ENCODE data around the gene LRRTM2. TPM values are rescaled to one million over a fixed set of nuclear protein-coding genes. Genes with fewer than 3 reads are reported as not detected.
"Not testable (repeated sequence)": the region's sequence is repeated elsewhere in the genome, so short reads cannot be mapped to it uniquely, and the experiment has no call there.

Gene LRRTM2
- total RNA-seq, 1 donor from 2014 or later, result not detected

DNA sequence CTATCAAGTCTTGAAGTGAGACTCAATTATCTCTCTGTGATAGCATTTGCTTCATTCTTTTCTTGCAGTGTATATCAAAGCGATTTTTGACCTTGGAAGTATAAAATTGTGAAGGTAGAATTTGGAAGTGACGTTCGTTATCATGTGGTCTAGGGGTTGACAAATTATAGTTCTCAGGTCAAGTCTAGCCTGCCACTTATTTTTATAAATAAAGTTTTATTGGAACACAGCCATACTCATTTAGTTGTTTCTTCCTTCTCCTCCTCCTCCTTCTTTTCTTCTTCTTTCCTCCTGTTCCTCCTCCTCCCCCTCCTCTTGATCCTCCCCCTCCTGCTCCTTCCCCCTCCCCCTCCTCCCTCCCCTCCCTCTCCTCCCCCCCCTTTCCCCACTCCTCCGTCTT is 38.0 kb downstream of the LRRTM2 start:
- DNase-seq (ENCODE audit: low spot score), result no peak

DNA sequence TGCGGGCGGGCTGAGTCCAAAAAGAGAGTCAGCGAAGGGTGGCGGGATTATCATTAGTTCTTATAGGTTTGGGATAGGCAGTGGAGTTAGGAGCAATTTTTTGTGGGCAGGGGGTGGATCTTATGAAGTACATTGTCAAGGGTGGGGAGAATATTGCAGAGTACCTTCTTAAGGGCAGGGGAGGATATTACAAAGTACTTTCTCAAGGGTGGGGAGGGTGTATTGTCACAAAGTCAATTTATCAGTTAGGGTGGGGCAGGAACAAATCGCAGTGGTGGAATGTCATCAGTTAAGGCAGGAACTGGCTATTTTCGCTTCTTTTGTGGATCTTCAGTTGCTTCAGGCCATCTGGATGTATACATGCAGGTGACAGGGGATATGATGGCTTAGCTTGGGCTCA is 40.3 kb downstream of the LRRTM2 start:
- not testable (repeated sequence) for DNase-seq (ENCODE audit: low spot score)

DNA sequence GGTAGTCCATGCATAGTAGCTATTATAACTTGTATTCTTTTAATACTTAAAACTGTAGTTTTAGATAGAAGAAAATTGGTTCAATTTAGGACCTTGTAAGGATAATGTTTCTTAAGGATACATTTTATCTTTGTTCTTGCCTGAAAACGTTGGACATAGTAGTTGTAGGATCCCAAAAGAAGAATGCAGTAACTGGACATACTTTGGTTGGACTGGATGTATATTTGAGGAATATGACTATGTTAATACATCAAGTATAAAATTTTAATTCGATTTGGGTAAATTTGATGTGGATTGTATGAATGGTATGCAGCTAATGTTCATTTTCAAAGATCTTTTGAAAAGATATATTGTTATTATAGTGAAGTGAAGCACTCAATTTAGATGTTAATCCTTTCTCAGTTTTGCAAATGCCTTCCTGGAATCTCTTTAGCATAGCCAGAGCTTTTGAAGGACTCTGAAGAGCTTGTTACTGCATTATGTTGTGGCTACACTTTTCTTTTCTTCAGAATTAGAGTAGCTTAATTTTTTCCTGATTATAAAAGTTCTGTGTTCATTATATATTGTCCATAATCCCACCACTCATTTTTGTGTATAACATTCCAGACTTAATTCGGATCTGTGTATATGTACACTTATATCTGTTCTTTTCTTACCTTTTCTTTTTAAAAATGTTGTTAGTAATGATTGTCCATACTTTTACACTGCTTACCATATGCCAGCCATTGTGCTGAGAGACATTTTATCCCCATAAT is 41.2 kb downstream of the LRRTM2 start:
- DNase-seq (ENCODE audit: low spot score), result no peak

DNA sequence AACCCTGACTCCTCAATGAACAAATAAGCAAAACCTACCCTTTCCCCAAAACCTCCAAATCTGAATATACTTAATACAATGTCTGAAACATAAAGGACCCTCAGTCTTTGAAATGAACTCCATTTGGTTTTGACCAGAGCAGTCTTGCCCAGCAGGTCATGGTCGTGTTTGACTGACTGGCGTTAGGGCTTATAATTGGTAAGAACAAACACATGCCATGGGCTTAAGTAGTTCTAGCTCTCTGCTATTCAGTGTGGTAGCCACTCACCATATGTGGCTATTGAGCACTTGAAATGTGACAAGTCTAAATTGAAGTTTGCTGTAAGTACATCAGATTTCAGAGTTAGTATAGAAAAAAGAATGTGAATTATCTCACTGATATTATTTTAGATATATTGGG is 42.1 kb downstream of the LRRTM2 start:
- no peak for DNase-seq (ENCODE audit: low spot score)

DNA sequence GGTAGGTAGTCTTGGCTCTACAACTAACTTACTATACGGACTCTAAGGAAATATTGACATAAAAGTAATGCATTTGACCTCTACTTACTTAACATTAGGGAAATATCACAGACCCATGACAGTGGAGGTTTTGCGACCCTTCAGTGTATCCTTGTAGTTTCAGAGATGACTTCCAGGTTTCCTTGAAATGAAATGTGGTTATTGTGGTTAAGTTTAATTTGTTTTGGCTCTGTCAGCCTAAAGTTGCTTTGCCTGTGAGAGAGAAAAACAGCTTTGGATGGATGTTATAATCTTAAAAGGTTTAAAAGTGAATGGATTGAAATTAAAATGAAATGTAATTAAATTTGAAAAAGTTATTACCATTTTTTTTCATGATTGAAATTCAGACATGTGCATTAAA is 42.9 kb downstream of the LRRTM2 start:
- no peak for DNase-seq (ENCODE audit: low spot score)

DNA sequence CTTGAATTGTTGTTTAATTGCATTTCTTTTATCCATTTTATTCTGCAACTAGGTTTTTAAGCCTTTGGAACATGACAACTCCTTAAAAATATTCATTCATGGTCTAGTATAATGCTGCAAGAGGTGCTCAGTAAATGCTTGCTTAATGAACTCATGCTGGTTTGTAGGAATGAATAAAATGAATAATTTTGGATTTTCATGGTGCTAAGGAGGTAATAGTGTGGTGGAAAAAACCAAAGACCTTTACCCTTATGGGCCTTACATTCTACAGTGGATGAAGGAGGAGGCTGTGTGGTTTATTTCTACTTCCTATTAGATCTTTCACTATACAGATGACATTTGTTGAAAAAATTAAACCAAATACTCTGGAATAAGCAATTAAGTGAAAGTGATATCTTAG is 43.4 kb downstream of the LRRTM2 start:
- no peak for DNase-seq (ENCODE audit: low spot score)

DNA sequence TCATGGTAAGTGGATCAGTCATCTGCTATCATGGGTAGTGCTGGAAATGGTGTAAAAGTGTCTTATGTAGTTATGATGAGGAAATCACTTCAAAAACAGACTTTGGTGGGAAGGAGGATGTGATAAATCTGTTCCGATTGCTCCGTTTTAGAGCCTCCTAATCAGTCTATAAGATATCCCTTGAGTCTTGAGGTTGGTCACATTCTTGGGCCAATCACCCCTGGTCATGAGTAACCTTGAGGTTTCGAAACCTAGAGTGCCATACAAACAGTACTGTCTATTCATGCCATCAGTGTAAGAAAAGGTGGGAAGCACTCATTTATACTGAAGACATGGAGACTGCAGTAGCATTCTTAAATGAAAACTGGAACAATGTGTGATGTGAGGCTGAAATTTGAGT is 45.8 kb downstream of the LRRTM2 start:
- DNase-seq (ENCODE audit: low spot score), result no peak

DNA sequence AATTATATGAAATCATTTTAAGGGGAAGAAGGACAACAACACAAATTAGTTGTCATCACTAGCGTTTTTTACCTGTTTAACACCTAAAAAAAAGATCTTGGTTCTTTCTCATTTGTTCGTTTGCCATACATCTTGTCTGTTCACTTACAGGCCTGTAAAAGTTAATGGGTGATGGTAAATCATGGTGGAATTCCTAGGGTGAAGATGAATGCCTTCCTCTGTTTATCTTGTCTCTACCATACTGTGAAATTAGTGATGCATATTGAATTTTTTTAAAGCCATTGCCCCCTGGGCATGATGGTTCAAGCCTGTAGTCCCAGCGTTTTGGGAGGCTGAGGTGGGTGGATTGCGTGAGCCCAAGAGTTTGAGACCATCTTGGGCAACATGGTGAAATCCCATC is 46.6 kb downstream of the LRRTM2 start:
- DNase-seq (ENCODE audit: low spot score), result no peak

DNA sequence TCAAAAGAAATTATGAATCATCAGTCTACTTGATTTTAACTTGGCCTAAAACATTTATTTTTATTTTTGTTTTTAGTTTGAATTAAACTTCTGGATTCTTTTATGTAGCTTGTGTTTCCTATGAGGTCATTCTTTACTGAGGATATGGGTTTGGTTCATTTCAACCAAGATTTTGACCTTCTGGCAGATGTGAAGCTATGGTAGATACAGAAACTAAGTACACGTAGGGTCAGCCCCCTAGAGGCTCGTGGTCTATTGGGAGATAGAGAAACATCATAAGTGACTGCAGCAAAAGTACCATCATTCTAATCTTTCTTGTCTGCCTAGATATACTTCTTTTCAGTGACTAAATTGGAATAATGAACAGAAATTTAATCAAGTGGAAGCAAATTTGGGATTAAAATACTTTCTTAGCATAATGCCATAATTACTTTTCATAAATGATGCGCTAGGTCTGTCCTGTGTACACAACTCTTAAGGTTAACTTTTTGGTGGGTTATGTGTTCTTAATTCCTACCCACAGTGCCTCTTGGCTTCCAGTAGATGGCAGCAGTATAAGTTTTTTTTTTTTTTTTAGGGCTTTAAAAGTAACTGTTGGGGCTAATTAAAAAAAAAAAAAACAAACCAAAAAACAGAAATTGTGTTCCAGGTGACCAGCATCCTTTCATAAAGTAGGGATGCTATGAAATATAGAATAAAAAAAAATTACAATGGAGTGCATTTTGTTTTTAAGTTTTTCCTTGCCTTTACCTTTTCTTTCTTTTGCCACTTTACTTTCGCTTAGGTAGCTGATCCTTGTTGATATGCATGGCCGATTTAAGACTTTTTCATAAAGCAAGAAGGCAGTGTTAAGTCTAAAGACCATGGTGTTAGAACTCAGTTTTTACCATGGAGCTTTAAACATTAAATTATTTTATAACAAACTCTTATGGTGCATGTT is 49.9 kb downstream of the LRRTM2 start:
- DNase-seq (ENCODE audit: low spot score), result no peak

DNA sequence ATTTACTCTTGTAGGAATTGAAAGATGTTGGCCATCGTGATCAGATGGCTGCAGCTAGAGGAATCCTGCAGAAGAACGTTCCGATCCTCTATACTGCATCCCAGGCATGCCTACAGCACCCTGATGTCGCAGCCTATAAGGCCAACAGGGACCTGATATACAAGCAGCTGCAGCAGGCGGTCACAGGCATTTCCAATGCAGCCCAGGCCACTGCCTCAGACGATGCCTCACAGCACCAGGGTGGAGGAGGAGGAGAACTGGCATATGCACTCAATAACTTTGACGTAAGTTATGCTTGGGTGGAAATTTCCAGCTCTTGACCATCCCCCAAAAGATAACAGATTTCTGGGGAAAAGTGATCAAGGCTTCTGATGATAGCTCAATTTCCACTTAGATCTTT is 50.6 kb downstream of the LRRTM2 start:
- no peak for DNase-seq (ENCODE audit: low spot score)

DNA sequence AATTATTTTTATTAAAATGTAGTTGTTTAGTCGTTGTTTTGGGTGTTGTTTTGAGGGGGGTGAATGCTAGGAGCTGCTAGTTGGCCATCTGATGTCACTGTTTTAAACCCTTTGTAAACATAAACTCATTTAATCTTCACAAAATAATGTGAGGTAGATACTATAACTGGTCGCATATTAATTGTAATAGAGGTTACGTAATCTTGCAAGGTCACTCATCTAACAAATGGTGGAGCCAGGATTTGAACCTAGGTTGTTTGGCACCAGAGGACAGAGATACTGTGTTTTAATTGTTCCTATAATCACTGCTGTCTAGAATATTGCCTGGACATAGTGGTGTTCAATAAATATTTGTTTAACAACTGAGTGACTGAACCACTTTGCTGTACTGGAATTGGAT is 54.4 kb downstream of the LRRTM2 start:
- DNase-seq (ENCODE audit: low spot score), result no peak

DNA sequence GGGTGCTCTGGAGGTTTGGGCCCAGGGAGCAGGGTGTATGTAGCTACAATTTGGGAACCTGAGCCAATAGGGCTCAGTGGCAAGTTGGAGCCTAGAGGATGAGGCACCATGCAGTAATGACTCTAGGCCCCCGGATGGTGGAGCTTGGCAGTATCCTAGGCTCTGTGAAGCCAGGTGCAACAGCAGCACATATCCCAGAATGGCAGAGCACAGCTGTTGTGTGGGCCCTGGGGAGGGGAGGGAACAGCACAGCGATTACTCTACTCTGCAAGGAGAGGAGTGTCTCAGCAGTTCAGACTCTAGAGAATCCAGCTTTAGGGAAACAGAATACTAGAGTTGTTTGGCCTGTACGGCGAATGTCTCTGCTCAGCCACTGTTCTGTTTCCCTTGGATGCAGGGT is 56.1 kb downstream of the LRRTM2 start:
- DNase-seq (ENCODE audit: low spot score), result no peak

Other genes starting within 250 kb of the LRRTM2 start
- gene CTNNA1, start 121.9 kb downstream of the LRRTM2 start, total RNA-seq, result 379 TPM

Data from ureter (tissue), 1 donor.